GM12865 (cell line): ENCODE data around the gene TAF11L7.
"Not testable (repeated sequence)": the region's sequence is repeated elsewhere in the genome, so short reads cannot be mapped to it uniquely, and the experiment has no call there.

Experiments
- DNase-seq: peaks from one replicate; pipeline ENCODE4 v3.0.0; 2010; ENCODE audit warnings: low read depth
- H3K4me3 ChIP-seq: 2 replicates; pipeline ENCODE4 v1.5.1; 2011; ENCODE audit warnings: mild to moderate bottlenecking, low read depth, low read length, control low read depth
- CTCF ChIP-seq: IDR thresholded peaks from 2 replicates; pipeline ENCODE4 v1.5.1; 2011; ENCODE audit warnings: low read length, control low read depth, low read depth, inconsistent platforms; ENCODE audit not compliant: insufficient read depth; ENCODE audit errors: missing control alignments

TAF11L7 gene

GRCh38 chr5:17604951-17605350 is 19.4 kb upstream of the TAF11L7 start:
- H3K4me3 ChIP-seq = no peak overlapping the region
- no peak for TF ChIP-seq CTCF
- no peak for DNase-seq

GRCh38 chr5:17603880-17604279 is 18.3 kb upstream of the TAF11L7 start, which contains the start of gene TAF11L11:
Gene TAF11L11 (plus strand): TSS chr5:17604183.
- not testable (repeated sequence) for DNase-seq, H3K4me3 ChIP-seq

- not testable (repeated sequence) for DNase-seq, H3K4me3 ChIP-seq
Measured at GRCh38 chr5:17597728-17598127, 12.2 kb upstream of the TAF11L7 start, which contains the start of gene TAF11L10. Gene TAF11L10 (minus strand): TSS chr5:17597828.

GRCh38 chr5:17594255-17594654 is 8.7 kb upstream of the TAF11L7 start, which contains the start of gene TAF11L9:
Gene TAF11L9 (minus strand): TSS chr5:17594394.
- not testable (repeated sequence) for H3K4me3 ChIP-seq, DNase-seq

- not testable (repeated sequence) for DNase-seq, H3K4me3 ChIP-seq
Measured at GRCh38 chr5:17590860-17591259, 5.3 kb upstream of the TAF11L7 start, which contains the start of gene TAF11L8. Gene TAF11L8 (minus strand): TSS chr5:17590960.
